Astrocyte of the cerebellum (primary cell): ENCODE results near the gene ARHGEF10L.

ENCODE experiments used
- DNase-seq: peaks from one replicate; pipeline ENCODE4 v3.0.0-alpha.2; 2011; ENCODE audit warnings: low read depth
- H3K4me3 ChIP-seq: 2 replicates; pipeline ENCODE4 v1.5.1; 2011; ENCODE audit warnings: mild to moderate bottlenecking, low read depth, low read length, moderate library complexity
- CTCF ChIP-seq: IDR thresholded peaks from 2 replicates; pipeline ENCODE4 v1.5.1; 2012; ENCODE audit warnings: low read length, low read depth, moderate library complexity, mild to moderate bottlenecking; ENCODE audit errors: missing control alignments
- in situ Hi-C: cut with HindIII; loops from 2 replicates; pipeline ENCODE4 v1.10.0; 2017; ENCODE audit warnings: low sequenced_read_pairs

ARHGEF10L gene

GRCh38 chr1:17724150-17724549 lies 184.7 kb downstream of the ARHGEF10L start:
- no peak for DNase-seq
- TF ChIP-seq CTCF = no peak
- no peak overlapping the region for H3K4me3 ChIP-seq
- in situ Hi-C loops = no loop called here

GRCh38 chr1:17725084-17725719 lies 185.7 kb downstream of the ARHGEF10L start:
- no peak for TF ChIP-seq CTCF
- in situ Hi-C loops = no loop called here
- DNase-seq = no peak
- H3K4me3 ChIP-seq = no peak overlapping the region

- no peak for TF ChIP-seq CTCF
- no peak for DNase-seq
- H3K4me3 ChIP-seq = no peak overlapping the region
- in situ Hi-C loops = no loop called here
Observed at GRCh38 chr1:17725811-17726582, 186.5 kb downstream of the ARHGEF10L start.

- no peak overlapping the region for H3K4me3 ChIP-seq
- DNase-seq = no peak
- in situ Hi-C loops = no loop called here
- no peak for TF ChIP-seq CTCF
Observed at GRCh38 chr1:17728123-17728712, 188.7 kb downstream of the ARHGEF10L start.

GRCh38 chr1:17729248-17729647 lies 189.8 kb downstream of the ARHGEF10L start:
- in situ Hi-C loops = no loop called here
- no peak for DNase-seq

GRCh38 chr1:17729909-17730308 lies 190.4 kb downstream of the ARHGEF10L start:
- in situ Hi-C loops = no loop called here
- no peak for TF ChIP-seq CTCF
- no peak for DNase-seq
- no peak overlapping the region for H3K4me3 ChIP-seq

More at GRCh38 chr1:17729248-17729647, 189.8 kb downstream of the ARHGEF10L start:
- TF ChIP-seq CTCF = no peak
- H3K4me3 ChIP-seq = no peak overlapping the region
